HEK293 (cell line): Measurements from ENCODE around the gene SELENOP.
"Not testable (repeated sequence)": the region's sequence is repeated elsewhere in the genome, so short reads cannot be mapped to it uniquely, and the experiment has no call there.

Experiments used
- CTCF ChIA-PET: fragments of 350-600 bp; formaldehyde crosslinking; extraction: SDS; loops from one replicate; lab custom pipeline; 2021; ENCODE audit warnings: antibody characterized with exemption; lab: Yijun Ruan, JAX
- POLR2A ChIA-PET: fragments of 300-600 bp; formaldehyde crosslinking; extraction: SDS; loops from one replicate; lab custom pipeline; 2020; ENCODE audit warnings: antibody characterized with exemption, inconsistent platforms; lab: Yijun Ruan, JAX
- H3K27ac ChIP-seq: fragments of 200-500 bp; sonication (Bioruptor generic); 2 replicates; pipeline ENCODE4 v1.5.1; 2014; ENCODE audit warnings: low read depth, low read length, control low read depth, inconsistent platforms; ENCODE audit errors: extremely low read depth
- H3K36me3 ChIP-seq, 2 experiments: fragments of 200-500 bp in 1 of 2; sonication (Bioruptor generic) in 1 of 2; 1 replicate in 1 of 2; 2 replicates in 1 of 2; pipeline ENCODE4 v1.5.1; 2014 to 2017; ENCODE audit warnings: inconsistent platforms in 2 of 2, low read length in 2 of 2; ENCODE audit not compliant: control insufficient read depth in 2 of 2, insufficient read depth in 1 of 2
- H3K4me1 ChIP-seq: fragments of 200-500 bp; sonication (Bioruptor generic); 2 replicates; pipeline ENCODE4 v1.5.1; 2014; ENCODE audit warnings: mild to moderate bottlenecking, low read length, inconsistent platforms; ENCODE audit not compliant: control insufficient read depth, insufficient read depth
- H3K4me3 ChIP-seq: 2 replicates; pipeline ENCODE4 v1.5.1; 2011; ENCODE audit warnings: low read depth, mild to moderate bottlenecking, control low read depth, low read length, moderate library complexity
- H3K9me3 ChIP-seq: fragments of 200-500 bp; sonication (Bioruptor generic); 2 replicates; pipeline ENCODE4 v1.5.1; 2014; ENCODE audit warnings: low read depth, low read length, inconsistent platforms; ENCODE audit not compliant: control insufficient read depth, insufficient read depth
- GLI2 ChIP-seq: fragments of 450-650 bp; formaldehyde crosslinking; IDR thresholded peaks from 2 replicates; pipeline ENCODE4; 2017; ENCODE audit warnings: missing biosample characterization, missing genetic modification characterization, low read depth, borderline replicate concordance
- GLIS1 ChIP-seq: fragments of 450-650 bp; formaldehyde crosslinking; IDR thresholded peaks from 2 replicates; pipeline ENCODE4 v1.5.1; 2016; ENCODE audit warnings: missing biosample characterization, missing genetic modification characterization
- KLF10 ChIP-seq: fragments of 450-650 bp; IDR thresholded peaks from 2 replicates; pipeline ENCODE4 v1.5.1; 2018; ENCODE audit warnings: missing biosample characterization, mild to moderate bottlenecking, missing genetic modification characterization
- SETDB1 ChIP-seq: IDR thresholded peaks from one replicate; pipeline ENCODE4 v1.6.1; 2017; ENCODE audit warnings: mild to moderate bottlenecking, low read length, moderate library complexity, mixed read lengths; ENCODE audit not compliant: insufficient read length
- ZBTB21 ChIP-seq: fragments of 450-650 bp; formaldehyde crosslinking; IDR thresholded peaks from 2 replicates; pipeline ENCODE4 v1.5.1; 2017; ENCODE audit warnings: missing biosample characterization, missing genetic modification characterization
- ZBTB7A ChIP-seq: fragments of 450-650 bp; formaldehyde crosslinking; IDR thresholded peaks from 2 replicates; pipeline ENCODE4 v1.5.1; 2016; ENCODE audit warnings: low read depth, missing biosample characterization, missing genetic modification characterization
- ZNF138 ChIP-seq: fragments of 450-650 bp; formaldehyde crosslinking; IDR thresholded peaks from 2 replicates; pipeline ENCODE4 v1.5.1; 2016; ENCODE audit warnings: missing biosample characterization, missing genetic modification characterization, borderline replicate concordance
- ZNF2 ChIP-seq: fragments of 450-650 bp; formaldehyde crosslinking; IDR thresholded peaks from 2 replicates; pipeline ENCODE4 v1.5.1; 2016; ENCODE audit warnings: missing biosample characterization, missing genetic modification characterization
- ZNF248 ChIP-seq: fragments of 450-650 bp; formaldehyde crosslinking; IDR thresholded peaks from 2 replicates; pipeline ENCODE4 v1.5.1; 2017; ENCODE audit warnings: missing biosample characterization, missing genetic modification characterization
- ZNF426 ChIP-seq: fragments of 450-650 bp; formaldehyde crosslinking; IDR thresholded peaks from 2 replicates; pipeline ENCODE4 v1.5.1; 2017; ENCODE audit warnings: missing biosample characterization, missing genetic modification characterization, mild to moderate bottlenecking, inconsistent platforms, moderate library complexity
- ZNF510 ChIP-seq: fragments of 450-650 bp; formaldehyde crosslinking; IDR thresholded peaks from 2 replicates; pipeline ENCODE4 v1.5.1; 2018; ENCODE audit warnings: mild to moderate bottlenecking, missing genetic modification characterization, missing biosample characterization; ENCODE audit not compliant: insufficient replicate concordance
- ZNF561 ChIP-seq: fragments of 450-650 bp; IDR thresholded peaks from 2 replicates; pipeline ENCODE4 v1.5.1; 2018; ENCODE audit warnings: missing biosample characterization, missing genetic modification characterization, borderline replicate concordance
- ZNF623 ChIP-seq: fragments of 450-650 bp; formaldehyde crosslinking; IDR thresholded peaks from 2 replicates; pipeline ENCODE4 v1.5.1; 2016; ENCODE audit warnings: missing biosample characterization, missing genetic modification characterization
- ZNF707 ChIP-seq: fragments of 450-650 bp; formaldehyde crosslinking; IDR thresholded peaks from 2 replicates; pipeline ENCODE4 v1.5.1; 2016; ENCODE audit warnings: missing biosample characterization, missing genetic modification characterization
- ZNF76 ChIP-seq: fragments of 450-650 bp; formaldehyde crosslinking; IDR thresholded peaks from 2 replicates; pipeline ENCODE4; 2016; ENCODE audit warnings: low read depth, missing biosample characterization, missing genetic modification characterization, borderline replicate concordance
- ZNF785 ChIP-seq: fragments of 450-650 bp; formaldehyde crosslinking; IDR thresholded peaks from 2 replicates; pipeline ENCODE4 v1.5.1; 2016; ENCODE audit warnings: missing biosample characterization, missing genetic modification characterization
- ZXDB ChIP-seq: fragments of 450-650 bp; formaldehyde crosslinking; IDR thresholded peaks from 2 replicates; pipeline ENCODE4 v1.5.1; 2016; ENCODE audit warnings: missing biosample characterization, missing genetic modification characterization
- TF ChIP-seq, protein P1 (sequence below): fragments of 450-650 bp; formaldehyde crosslinking; IDR thresholded peaks from 2 replicates; pipeline ENCODE4 v1.5.1; 2016; ENCODE audit warnings: missing biosample characterization, missing genetic modification characterization
- TF ChIP-seq, protein P2 (sequence below): fragments of 450-650 bp; formaldehyde crosslinking; IDR thresholded peaks from 2 replicates; pipeline ENCODE4 v1.5.1; 2016; ENCODE audit warnings: missing biosample characterization, missing genetic modification characterization
- TF ChIP-seq, protein P3 (sequence below): fragments of 450-650 bp; formaldehyde crosslinking; IDR thresholded peaks from 2 replicates; pipeline ENCODE4 v1.5.1; 2016; ENCODE audit warnings: missing biosample characterization, missing genetic modification characterization, low read depth
- TF ChIP-seq, protein P4 (sequence below): fragments of 450-650 bp; formaldehyde crosslinking; IDR thresholded peaks from 2 replicates; pipeline ENCODE4 v1.5.1; 2016; ENCODE audit warnings: missing biosample characterization, missing genetic modification characterization
- TF ChIP-seq, protein P5 (sequence below): fragments of 450-650 bp; IDR thresholded peaks from 2 replicates; pipeline ENCODE4 v1.5.1; 2018; ENCODE audit warnings: missing biosample characterization, mild to moderate bottlenecking, missing genetic modification characterization
- TF ChIP-seq, protein P6 (sequence below): sonication (generic); formaldehyde crosslinking; IDR thresholded peaks from 2 replicates; pipeline ENCODE4 v1.8.1; 2022; ENCODE audit warnings: mild to moderate bottlenecking, moderate library complexity, missing genetic modification reagents

The SELENOP gene

DNA sequence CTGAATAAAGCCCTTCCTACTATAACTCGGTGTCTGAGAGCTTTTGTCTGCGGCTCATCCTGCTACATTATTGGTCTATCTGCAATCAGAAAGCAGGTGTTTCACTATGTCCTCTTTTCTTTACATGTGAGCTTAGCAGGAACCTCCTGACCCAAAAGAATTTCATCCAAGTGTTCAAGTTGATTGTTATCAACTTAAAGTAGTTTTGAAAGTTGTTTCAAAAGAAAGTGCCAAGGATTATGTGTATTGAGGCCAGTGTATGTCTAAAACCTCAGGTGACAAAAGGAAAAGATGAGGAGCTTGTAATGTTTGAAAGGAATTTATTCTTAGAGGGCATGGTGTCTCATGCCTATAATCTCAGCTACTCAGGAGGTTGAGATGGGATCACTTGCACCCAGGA lies 8.1 kb upstream of the SELENOP start (continued):
- TF ChIP-seq ZNF561 (tag by site-specific recombination) (no peak), ZNF510 (tag by site-specific recombination) (no peak), ZBTB7A (tag by site-specific recombination) (no peak), ZNF76 (tag by site-specific recombination) (no peak), ZXDB (no peak), ZNF426 (no peak), ZNF138 (tag by site-specific recombination) (no peak)
- TF ChIP-seq, protein P1, sequence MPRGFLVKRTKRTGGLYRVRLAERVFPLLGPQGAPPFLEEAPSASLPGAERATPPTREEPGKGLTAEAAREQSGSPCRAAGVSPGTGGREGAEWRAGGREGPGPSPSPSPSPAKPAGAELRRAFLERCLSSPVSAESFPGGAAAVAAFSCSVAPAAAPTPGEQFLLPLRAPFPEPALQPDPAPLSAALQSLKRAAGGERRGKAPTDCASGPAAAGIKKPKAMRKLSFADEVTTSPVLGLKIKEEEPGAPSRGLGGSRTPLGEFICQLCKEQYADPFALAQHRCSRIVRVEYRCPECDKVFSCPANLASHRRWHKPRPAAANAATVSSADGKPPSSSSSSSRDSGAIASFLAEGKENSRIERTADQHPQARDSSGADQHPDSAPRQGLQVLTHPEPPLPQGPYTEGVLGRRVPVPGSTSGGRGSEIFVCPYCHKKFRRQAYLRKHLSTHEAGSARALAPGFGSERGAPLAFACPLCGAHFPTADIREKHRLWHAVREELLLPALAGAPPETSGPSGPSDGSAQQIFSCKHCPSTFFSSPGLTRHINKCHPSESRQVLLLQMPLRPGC (tag by site-specific recombination): no peak
- TF ChIP-seq, protein P2, sequence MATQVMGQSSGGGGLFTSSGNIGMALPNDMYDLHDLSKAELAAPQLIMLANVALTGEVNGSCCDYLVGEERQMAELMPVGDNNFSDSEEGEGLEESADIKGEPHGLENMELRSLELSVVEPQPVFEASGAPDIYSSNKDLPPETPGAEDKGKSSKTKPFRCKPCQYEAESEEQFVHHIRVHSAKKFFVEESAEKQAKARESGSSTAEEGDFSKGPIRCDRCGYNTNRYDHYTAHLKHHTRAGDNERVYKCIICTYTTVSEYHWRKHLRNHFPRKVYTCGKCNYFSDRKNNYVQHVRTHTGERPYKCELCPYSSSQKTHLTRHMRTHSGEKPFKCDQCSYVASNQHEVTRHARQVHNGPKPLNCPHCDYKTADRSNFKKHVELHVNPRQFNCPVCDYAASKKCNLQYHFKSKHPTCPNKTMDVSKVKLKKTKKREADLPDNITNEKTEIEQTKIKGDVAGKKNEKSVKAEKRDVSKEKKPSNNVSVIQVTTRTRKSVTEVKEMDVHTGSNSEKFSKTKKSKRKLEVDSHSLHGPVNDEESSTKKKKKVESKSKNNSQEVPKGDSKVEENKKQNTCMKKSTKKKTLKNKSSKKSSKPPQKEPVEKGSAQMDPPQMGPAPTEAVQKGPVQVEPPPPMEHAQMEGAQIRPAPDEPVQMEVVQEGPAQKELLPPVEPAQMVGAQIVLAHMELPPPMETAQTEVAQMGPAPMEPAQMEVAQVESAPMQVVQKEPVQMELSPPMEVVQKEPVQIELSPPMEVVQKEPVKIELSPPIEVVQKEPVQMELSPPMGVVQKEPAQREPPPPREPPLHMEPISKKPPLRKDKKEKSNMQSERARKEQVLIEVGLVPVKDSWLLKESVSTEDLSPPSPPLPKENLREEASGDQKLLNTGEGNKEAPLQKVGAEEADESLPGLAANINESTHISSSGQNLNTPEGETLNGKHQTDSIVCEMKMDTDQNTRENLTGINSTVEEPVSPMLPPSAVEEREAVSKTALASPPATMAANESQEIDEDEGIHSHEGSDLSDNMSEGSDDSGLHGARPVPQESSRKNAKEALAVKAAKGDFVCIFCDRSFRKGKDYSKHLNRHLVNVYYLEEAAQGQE: no peak
- TF ChIP-seq, protein P3, sequence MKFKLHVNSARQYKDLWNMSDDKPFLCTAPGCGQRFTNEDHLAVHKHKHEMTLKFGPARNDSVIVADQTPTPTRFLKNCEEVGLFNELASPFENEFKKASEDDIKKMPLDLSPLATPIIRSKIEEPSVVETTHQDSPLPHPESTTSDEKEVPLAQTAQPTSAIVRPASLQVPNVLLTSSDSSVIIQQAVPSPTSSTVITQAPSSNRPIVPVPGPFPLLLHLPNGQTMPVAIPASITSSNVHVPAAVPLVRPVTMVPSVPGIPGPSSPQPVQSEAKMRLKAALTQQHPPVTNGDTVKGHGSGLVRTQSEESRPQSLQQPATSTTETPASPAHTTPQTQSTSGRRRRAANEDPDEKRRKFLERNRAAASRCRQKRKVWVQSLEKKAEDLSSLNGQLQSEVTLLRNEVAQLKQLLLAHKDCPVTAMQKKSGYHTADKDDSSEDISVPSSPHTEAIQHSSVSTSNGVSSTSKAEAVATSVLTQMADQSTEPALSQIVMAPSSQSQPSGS (tag by site-specific recombination): no peak
- TF ChIP-seq, protein P4, sequence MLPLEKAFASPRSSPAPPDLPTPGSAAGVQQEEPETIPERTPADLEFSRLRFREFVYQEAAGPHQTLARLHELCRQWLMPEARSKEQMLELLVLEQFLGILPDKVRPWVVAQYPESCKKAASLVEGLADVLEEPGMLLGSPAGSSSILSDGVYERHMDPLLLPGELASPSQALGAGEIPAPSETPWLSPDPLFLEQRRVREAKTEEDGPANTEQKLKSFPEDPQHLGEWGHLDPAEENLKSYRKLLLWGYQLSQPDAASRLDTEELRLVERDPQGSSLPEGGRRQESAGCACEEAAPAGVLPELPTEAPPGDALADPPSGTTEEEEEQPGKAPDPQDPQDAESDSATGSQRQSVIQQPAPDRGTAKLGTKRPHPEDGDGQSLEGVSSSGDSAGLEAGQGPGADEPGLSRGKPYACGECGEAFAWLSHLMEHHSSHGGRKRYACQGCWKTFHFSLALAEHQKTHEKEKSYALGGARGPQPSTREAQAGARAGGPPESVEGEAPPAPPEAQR: no peak
- TF ChIP-seq, all 188 proteins: peak for 0

DNA sequence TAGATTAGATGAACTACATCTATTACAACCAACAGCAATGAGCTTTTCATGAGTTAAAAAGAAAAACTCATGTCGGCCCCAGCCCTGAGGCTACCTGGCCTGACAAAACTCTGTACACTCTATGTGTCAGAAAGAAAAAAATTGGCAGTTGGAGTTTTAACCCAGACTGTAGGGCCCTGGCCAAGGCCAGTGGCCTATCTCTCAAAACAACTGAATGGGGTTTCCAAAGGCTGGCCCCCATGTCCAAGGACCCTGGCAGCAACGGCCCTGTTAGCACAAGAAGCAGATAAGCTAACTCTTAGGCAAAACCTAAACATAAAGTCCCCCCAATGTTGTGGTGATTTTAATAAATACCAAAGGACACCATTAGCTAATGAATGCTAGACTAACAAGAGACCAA lies 4.9 kb upstream of the SELENOP start:
- H3K9me3 ChIP-seq, H3K27ac ChIP-seq, H3K4me3 ChIP-seq, H3K36me3 ChIP-seq, POLR2A ChIA-PET, H3K4me1 ChIP-seq: not testable (repeated sequence)
- CTCF ChIA-PET: interaction anchor here (0.6 to 2.1 kb wide), 4 partner anchors 15 to 766 kb away, joined by 3 to 5 read pairs (median 3); no protein-coding TSS in a partner anchor

DNA sequence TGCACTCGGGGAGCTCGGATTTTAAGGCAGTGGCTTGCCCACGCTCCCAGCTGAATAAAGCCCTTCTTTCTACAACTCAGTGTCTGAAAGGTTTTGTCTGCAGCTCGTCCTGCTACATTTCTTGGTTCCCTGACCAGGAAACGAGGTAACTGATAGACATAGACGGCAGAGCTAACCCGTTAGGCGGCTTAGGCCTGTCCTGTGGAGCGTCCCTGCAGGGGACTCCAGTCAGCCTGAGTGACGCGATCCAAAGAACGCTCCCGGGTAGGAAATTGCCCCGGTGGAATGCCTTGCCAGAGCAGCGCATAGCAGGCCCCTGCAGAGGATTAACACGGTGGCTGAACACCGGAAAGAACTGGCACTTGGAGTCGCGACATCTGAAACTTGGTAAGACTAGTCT lies 1.8 kb upstream of the SELENOP start:
- Histone ChIP-seq H3K9me3 (no peaks in the 10 kb centered on the region), H3K36me3 (0 out of 3 replicates have a peak, but pooled peaks cover 0 to 3% of the 10 kb centered on the region in 2 experiments), H3K27ac (no peak overlapping the region), H3K4me3 (no peak overlapping the region), H3K4me1 (peaks cover 10% of the 10 kb centered on the region)
- CTCF ChIA-PET: interaction anchor here (0.8 kb wide), 1 partner anchor 14 kb away, joined by 3 read pairs; no protein-coding TSS in a partner anchor
- POLR2A ChIA-PET: no interaction called here
- no peak for TF ChIP-seq ZNF2 (tag by site-specific recombination)
- TF ChIP-seq ZBTB21 (tag by site-specific recombination): no peak
- no peak for TF ChIP-seq GLI2 (tag by site-specific recombination)
- TF ChIP-seq SETDB1: no peak
- TF ChIP-seq ZNF707: no peak
- TF ChIP-seq, protein P5, sequence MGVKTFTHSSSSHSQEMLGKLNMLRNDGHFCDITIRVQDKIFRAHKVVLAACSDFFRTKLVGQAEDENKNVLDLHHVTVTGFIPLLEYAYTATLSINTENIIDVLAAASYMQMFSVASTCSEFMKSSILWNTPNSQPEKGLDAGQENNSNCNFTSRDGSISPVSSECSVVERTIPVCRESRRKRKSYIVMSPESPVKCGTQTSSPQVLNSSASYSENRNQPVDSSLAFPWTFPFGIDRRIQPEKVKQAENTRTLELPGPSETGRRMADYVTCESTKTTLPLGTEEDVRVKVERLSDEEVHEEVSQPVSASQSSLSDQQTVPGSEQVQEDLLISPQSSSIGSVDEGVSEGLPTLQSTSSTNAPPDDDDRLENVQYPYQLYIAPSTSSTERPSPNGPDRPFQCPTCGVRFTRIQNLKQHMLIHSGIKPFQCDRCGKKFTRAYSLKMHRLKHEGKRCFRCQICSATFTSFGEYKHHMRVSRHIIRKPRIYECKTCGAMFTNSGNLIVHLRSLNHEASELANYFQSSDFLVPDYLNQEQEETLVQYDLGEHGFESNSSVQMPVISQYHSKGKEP (tag by site-specific recombination): no peak
- TF ChIP-seq ZNF248 (tag by site-specific recombination): no peak
- TF ChIP-seq ZNF623 (tag by site-specific recombination): no peak
- TF ChIP-seq GLIS1: no peak
- TF ChIP-seq, protein P6, sequence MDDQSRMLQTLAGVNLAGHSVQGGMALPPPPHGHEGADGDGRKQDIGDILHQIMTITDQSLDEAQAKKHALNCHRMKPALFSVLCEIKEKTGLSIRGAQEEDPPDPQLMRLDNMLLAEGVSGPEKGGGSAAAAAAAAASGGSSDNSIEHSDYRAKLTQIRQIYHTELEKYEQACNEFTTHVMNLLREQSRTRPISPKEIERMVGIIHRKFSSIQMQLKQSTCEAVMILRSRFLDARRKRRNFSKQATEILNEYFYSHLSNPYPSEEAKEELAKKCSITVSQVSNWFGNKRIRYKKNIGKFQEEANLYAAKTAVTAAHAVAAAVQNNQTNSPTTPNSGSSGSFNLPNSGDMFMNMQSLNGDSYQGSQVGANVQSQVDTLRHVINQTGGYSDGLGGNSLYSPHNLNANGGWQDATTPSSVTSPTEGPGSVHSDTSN: no peak
- no peak for TF ChIP-seq KLF10 (tag by site-specific recombination)
- TF ChIP-seq ZNF785: no peak
